GM20431 (cell line): ENCODE measurements around the gene TBC1D7.

Source experiments
- in situ Hi-C: fragments of 300-500 bp; cut with MseI, MboI; formaldehyde crosslinking; loops from one replicate; pipeline ENCODE4 v1.15.0; 2020; ENCODE audit warnings: low sequenced_read_pairs; ENCODE audit not compliant: unreplicated experiment

TBC1D7 gene

DNA sequence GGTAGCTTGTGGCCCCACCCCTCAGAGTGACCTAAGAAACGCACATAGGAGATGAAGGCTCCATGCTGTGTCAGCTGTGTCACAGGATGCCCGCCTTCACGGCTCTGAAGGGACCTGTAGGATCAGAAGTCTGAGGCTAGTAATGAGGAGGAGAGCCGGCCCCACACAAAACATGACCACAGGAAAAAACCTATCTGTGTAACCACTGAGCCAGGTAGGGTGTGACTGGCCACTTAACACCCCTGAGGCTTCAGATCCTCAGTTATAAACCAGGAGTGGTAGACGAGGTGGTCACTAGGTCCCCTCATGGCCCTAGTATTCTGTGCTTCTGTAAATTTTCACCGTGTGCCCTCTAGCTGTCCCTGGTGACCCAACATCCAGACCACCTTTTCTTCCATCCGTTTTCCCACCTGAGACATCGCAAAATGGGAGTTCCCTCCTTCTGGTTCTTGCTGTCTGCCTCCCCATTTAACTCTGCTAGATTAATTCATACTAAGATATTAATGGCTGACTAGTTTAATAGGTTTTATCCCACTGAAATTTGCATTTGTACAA, 52.8 kb downstream of the TBC1D7 start:
- in situ Hi-C loops: no loop called here

DNA sequence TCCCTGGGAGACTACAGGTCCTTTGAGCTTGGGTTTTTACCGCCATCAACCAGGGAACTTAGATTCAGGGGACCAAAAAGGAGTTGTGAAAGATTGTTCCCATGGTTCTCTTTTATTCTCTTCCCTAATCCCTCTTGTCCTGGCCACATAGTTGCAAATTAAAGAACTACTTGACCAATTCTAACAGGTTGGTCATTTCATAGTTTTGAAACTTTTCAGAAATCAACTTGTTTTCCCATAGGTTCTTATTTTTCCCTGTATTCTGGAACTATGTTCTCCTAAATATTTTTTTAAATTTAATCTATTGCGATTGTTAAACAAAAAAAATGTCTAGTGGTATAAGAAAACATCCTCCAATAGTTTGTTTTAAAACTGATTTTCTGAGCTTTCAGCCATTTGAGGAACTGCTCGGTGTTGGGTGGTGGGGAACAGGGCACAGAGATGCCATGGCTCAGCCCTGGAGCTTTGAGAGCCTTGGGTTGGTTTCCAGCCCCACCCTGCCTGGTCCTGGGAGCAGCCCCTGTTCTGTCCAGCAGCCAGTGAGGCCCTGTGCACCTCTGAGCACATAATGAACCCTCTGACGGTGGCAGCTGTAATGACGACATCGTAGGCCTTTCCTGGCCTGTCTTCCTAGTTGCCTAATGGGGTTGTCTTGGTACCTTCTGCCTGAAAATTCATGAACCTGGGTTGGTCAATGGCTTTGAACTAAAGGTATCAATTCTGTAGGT, 53.5 kb downstream of the TBC1D7 start:
- in situ Hi-C loops: no loop called here

DNA sequence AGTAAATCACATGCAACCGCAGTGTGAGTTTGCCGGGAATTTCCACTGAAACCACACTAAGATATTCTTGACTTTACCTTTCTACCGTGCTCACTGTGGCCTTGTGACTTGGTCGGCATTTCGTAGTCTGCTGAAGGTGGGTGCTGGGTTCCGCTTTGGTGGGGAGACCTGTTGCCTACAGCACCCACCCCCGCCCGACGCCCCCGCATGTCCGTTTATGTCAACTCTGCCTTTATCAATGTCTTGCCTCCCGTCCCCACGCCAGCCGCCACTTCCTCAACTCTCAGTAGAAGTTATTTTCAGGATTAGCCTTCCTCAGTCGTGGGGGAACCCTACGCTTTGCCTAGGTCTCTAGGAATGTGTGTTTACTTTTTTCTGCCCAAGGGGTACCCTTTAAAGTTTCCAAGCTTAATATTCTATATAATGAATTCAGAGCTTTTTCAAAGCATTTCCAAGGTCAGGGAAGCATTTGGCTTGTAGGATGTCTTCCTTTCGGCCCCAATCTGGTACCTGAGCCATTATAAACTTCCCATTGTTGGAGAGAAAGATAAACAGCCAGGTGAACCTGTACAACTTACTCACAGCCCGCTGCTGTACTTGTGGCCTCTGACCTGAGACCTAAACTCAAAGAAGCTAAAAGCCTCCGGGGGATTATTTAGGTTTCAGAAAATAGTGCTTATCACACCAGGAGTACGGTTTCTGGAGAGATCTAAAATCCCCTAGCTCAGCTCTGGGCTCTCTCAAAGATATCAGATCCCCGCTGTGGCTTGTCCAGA, 54.2 kb downstream of the TBC1D7 start:
- in situ Hi-C loops: no loop called here

DNA sequence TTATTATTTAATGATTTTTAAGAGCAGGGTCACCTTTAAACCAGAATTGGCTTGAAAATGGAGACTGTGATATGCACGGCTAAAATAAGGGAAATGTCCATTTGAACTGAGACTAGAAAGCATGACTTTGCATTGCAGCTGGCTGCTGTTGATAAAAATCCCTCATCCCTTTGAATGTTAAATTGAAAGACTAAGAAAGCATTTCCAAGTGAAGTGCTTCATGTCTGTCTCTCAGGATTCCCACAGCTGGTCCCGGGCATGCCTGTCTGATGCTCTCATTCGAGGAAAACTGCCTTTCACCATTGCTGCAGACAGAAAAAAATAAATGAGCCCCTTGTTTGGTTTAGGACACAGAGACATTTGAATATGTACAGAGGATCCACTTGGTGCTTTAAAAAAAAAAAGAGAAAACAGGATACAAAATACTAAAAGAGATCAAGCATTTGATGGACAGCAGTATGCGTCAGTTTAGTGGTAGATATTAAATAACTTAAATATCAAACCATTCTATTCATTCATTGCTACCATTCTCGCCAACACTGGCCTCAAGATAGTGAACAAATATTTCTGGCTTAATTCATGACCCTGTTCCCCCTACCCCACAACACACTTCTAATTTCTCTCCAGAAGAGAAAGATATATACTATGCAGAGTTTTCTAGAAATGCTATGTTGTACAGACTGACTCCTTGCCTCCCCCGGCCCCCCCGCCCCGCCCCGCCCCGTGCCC, 55.0 kb downstream of the TBC1D7 start:
- in situ Hi-C loops: no loop called here

DNA sequence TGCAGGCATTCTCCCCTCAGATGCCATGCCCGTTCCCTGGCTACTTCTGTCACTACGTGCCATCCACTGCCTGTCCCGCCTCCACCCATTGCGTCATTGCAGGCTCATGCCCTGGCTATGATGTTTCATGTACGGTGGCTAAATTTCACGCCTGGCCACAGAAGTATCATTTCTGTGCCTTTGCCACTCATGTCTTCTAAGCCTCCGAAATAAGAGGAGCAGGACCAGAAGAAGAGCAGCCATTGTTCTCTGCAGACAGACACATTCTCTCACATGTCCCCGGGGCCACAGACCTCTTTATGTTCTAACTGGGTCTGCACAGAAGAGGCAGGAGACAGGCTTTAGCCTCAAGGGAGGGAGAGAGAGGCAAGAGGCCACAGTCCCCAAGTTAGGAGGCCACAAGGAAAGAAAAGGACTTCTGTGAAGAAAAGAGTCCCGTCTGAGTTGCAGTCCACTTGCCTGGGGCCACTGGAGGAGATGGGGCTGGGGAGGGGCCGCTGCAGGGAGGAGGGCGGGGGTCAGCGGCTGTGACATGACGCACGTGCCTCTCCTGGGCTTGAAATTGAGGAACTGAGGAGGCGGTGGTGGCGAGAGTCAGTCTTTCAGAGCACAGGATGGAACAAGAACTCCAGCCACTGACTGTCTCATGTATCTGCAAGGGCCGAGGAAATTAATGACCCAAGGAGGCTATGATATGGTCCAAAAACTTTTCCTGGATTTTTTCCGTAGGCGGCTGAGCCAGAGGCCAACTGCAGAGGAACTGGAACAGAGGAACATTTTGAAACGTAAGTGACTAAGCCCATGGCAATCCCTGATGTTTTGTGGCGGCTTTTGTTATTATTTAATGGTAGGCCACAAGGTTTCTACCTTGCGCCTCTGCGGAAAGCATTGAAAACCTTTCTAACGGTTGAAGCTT, 55.9 kb downstream of the TBC1D7 start:
- in situ Hi-C loops: no loop called here

DNA sequence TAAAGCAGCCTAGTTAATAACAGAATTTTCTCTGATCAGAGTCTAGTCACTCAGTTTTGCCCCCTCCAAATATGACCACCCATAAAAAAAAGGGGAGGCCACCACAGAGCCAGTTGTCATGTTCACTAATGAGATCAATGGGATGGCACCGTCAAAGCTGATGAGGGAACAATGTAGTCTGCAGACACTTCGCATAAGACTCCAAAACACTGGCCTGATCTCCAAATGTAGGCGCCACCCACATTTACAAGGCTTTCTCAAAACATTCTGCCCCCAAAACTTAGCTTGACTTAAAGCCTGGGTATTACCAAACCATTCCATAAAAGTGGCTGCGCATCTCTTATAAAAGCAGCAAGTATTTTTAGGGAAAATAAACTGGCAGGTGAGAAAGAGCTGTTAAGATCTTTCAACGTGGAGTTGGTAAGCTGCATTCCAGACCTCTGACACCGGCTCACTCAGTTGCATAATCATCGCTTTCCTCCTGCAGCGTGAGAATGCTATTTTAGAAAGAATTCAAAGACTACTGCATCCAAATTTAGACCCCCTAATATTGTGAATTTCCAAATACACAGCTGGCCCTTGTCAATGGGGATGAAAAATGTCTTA, 59.3 kb downstream of the TBC1D7 start:
- in situ Hi-C loops: no loop called here

DNA sequence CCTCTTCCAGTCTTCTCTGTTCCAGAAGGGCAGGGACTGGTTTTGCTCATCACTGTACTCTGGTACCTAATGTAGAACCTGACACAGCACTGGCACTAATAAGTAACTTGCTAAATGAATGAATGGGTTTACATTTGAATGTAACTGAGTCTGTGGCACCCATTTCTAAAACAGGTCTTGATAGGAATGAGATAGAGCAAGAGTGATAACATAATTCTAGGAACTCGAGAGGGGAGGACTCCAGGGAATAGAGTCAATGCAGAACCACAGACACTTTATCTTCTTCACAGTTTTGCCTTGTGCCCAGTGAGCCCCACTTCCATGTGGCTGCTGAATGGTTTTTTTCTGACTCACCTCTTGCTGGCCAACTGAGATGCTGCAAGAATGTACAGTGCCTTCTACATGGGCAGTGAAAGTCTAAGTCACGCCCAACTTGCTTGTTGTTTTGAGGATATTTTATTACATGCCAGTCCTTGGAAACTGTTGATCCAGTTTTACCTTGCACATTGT, 61.1 kb downstream of the TBC1D7 start:
- in situ Hi-C loops: no loop called here

DNA sequence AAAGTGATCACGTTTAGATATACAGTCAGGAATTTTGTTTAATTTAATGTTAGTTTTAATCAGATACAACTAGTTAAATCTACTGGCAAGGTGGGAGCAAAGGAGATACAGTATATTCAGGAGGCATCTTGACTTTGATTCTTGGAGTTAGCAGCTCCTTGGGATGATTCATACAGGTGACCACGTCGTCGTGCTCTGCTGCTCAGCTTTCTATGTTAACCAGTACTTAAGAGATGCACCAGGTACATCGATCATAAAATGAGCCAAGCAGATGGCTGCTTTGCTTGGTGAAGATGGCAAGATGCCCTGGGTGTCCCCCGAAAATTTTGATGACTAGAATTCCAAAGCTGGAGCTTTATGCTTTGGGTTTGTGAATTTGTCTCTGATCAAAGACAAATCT, 64.7 kb downstream of the TBC1D7 start:
- in situ Hi-C loops: no loop called here

DNA sequence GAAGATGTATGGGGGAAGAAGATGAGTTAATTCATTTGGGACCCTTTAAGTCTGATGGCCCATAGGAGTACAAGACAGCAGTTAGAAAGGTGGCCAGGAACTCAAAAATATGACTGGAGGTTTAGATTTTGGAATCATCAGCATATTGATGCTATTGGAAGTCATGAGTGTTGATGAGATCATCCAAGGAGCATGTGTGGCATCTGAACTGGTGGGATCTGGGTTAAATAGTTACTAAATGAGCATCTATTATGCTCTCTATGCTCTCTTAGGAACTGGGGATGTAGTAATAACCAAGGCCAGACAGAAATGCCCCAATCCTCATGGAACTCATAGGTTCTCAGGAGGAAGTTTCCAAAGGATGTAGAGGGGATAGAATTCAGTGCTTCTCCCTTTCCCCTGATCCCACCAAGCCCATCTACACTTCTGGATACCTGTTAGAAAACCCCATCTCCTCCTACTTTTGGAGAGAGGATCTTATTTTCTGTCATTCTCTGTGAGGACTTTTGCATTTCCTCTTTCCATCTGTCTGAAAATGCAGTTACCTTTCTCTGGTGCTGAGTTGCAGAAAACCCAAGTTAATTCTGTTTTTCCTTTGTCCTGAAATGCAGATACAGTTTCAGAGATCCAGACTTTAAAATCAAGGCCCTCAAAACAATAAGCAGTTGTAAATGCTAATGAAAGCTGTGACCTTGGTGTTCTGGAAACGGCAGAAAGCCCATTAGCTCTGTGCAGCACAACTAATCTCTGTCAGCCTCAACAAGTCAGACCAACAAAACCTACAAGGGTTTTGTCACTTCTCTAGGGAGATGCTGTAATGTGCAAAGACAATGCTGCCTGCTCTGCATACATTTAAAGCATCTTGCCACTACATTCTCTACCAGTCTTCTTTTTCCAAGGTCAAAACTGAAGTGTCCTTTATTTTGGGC, 65.8 kb downstream of the TBC1D7 start:
- in situ Hi-C loops: no loop called here

DNA sequence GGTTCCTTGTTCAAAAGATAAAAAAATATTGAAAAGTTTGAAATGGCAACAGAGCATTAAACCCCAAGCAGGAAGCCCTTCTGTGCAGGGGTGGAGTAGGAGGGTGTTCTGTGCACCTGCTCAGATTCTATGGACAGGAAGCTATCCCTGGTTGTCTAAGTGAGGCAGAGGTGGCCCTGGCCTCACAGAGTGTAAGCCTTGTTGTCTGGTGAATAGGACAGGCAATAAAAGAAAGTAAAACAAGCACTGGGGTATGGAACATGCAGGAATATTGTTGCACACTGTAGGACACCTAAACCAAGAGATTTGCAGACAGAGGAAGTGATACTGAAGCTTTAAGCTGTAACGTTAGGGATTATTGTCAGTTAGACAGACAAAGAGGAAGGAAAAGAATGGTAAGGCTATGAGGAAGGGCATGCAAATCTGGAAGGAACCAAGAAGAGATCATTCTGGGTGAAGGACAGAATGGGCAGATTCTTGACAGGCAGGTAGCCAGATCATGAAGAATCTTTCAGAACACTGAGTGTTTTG, 66.8 kb downstream of the TBC1D7 start:
- in situ Hi-C loops: no loop called here

DNA sequence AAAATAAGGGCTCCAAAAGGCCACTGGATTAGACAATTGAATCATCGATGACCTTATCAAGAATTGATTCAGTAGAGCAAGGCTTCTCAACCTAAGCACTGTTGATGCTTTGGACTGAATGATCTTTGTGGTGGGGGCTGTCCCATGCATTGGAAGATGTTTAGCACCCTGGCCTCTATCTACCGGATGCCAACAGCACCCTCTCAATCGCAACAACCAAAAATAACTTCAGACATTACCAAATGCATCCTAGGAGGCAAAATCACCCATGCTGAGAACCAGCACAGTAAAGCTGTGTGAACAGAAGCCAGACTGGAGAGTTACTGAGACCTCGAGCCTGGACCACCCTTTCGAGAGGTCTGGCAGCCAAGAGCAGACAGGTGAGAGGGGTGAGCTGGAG, 67.5 kb downstream of the TBC1D7 start:
- in situ Hi-C loops: no loop called here

DNA sequence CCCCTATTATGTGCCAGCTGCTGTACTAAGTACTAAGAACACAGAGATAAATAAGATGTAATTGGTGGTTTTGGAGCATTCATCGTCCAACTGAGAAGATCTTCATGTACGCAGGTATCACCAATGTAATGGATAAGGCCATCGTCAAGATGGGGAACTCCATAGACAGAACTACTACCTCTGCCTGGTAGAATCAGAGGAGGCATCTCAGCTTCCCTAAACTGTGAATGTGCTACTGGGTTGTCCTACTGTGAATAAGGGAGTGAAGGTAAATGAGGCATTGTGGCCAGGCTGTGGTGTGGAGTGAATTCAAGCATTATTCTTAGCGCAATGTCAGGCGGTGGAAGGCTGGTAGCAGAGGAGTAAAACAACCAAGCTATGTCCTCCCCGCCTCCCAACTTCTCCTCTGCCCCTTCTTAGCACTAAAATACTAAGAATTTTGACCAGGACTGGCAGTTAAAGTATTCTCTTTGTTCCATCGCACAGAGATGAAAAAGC, 68.2 kb downstream of the TBC1D7 start:
- in situ Hi-C loops: no loop called here

DNA sequence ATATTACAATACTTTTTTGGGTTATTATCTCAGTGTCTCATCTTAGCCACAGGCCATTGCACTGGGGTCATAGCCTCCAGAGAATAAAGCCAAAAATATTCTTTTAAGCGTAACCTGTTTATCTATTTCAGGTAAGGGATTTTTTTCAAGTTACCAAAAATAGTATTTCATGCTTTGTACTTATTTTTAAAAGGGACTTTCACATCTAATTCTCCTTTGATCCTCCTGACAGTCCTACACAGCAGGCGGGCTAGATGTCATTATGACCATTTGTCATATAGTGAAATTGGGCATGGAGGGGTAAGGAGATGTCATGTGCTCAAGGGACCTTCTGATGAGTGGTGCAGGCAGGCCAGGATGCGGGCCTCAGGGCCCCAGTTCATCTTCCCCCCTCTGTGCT, 68.9 kb downstream of the TBC1D7 start:
- in situ Hi-C loops: no loop called here

DNA sequence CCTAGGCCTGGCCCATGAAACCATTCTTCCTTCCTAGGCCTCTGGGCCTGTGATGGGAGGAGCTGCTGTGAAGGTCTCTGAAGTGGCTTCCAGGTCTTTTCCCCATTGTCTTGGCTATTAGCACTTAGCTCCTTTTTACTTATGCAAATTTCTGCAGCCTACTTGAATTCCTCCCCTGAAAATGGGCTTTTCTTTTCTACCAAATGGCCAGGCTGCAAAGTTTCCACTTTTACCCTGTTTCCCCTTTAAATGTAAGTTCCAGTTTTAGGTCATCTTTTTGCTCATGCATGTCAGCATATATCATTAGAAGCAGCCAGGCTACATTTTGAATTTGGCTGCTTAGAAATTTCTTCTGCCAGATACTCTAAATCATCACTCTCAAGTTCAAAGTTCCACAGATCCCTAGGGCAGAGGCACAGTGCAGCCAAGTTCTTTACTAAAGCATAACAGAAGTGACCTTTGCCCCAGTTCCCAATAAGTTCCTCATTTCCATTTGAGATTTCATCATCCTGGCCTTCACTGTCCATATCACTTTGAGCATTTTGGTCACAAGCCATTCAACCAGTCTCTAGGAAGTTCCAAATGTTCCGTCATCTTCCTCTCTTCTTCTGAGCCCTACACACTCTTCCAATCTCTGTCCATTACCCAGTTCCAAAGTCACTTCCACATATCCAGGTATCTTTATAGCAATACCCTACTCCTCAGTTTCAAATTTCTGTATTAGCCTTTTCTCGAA, 71.9 kb downstream of the TBC1D7 start:
- in situ Hi-C loops: no loop called here
